Stimulated activated CD8-positive, alpha-beta memory T cell treated with anti-CD3 and anti-CD28 coated beads, Interleukin-7, amount 100 ng/mL, for 4 hours (primary cell): Measurements from ENCODE around the gene TMCC1.
"Not testable (repeated sequence)": the region's sequence is repeated elsewhere in the genome, so short reads cannot be mapped to it uniquely, and the experiment has no call there.

Experiments
- DNase-seq, 2 donors: peaks; one replicate each; pipeline ENCODE4 v3.0.0-alpha.2; 2020; ENCODE audit warnings: low read depth in 2 of 2

TMCC1 gene

DNA sequence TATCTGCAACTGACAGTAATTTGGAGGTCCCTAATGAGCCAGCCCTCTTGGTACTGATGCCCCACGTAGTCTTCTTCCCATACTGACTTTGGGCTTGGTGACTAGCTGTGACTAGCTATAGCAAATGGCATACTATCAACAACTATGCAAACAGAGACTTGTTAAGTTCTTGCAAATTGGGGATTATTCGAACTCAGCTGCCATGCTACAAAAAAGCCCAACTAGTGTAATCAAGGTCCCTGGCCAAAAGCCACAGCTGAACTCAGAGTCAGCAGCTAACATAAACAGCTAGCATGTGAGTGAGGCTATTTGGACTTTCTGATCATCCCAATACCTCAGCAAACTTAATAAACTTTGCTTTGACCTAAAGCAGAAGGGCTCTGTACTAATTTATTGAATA is 165.8 kb downstream of the TMCC1 start:
- DNase-seq: no peak

DNA sequence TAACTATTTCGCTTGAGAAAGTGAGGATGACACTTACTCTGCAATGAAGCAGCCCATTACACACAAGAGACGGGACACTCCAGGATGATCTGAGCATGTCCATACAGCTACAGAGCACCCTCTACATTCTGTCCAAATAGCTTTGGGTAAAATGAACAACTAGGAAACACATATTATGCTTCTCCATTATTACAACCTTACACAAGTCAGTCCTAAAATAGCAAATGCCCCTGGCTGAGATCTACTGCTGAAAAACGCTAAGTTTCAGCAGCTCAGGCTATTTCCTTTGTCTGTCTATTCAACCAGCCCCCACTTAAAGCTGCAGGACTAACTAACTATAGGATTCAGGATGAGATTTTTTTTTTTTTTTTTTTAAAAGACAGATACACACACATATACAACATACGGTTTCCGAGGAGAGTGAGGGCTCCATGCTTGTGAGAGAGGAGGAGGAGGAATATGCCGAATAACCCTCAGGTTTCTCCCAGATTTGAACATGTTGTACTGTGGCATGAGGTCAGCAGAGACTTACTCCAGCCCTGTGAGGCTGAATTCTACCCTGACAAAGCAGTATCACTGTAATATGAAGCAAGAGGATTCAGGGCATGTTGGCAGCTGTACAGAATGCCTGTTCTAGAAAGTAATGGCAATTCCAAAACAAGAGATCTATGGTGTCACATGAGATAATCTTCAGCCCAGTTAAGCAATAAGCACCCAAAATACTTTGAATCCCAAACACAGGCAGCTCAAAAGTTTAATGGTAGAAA is 169.8 kb downstream of the TMCC1 start:
- DNase-seq: no peak

DNA sequence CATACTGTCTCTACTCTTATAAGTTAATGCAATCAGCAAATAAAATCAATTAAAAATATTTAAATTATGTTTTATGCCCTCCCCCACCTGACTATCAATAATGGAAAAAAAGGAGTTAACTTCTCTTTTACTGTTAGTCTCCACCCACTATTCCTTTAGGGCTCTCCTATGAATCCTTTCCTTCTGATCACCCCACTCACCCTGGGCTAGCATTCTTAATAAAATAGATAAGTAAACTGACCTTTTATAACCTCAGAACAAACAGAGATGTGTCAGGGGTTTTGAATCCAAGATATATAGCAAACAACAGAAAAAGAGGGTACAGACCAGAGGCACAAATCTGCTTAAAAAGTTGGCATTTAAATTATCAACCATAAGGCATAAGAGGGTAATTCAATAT is 171.0 kb downstream of the TMCC1 start:
- no peak for DNase-seq

DNA sequence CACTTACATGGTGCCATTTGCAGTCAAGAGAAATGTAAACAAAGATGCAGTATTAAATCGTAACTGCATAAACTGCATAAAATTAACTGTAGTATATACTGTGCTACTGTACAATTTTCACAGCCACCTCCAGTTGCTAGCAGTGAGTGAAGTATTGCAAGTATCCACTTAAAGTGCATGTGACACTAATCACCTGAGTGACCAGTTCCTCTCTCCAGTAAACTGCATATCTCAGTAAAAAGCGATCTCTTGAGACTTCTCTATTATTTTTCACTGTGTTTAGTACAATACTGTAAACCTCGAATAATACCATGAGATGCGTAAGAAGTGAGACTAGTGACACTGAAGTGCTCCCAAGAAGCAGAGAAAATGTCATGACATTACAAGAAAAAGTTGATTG is 175.3 kb downstream of the TMCC1 start:
- DNase-seq: no peak

DNA sequence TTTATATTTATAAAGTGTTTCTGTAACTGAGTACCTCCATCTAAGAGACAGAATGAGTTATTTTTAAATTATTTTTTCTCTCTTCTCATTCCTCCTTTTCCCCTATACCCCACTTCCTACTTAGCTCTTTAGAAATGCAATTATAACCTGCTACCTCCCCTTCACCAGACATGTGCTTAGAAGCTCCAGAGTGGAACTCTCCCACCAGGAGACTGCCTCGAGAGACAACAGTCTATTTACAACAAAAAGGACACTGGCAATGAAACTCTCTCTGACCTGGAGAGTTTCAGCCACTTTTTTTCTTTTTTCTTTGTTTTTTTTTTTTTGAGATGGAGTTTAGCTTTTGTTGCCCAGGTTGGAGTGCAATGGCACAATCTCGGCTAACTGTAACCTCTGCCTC is 177.7 kb downstream of the TMCC1 start:
- no peak for DNase-seq

DNA sequence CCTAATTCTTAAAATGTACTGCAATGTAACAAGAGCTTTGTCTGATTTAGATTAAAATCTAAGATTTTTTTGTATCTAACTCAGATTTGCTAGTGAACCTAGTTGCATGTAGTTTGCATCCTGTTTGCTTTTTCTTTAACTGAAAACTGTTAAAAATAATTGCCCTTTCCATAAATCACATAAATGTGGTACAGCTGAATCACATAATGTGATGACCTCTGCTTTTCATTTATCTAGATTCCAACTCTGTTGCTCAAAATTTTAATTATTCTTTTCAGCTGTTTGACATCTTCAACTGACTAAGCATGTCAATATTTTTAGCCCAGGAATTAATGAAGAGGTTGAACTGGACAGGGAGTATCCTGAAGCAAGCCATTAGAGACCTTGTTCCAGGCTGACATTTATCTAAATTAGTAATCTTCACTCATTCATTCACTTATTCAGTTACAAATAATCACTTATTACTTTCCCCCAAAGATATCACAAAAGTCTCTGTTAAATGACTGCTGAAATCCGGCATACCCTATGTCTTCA is 185.1 kb downstream of the TMCC1 start:
- DNase-seq: no peak

DNA sequence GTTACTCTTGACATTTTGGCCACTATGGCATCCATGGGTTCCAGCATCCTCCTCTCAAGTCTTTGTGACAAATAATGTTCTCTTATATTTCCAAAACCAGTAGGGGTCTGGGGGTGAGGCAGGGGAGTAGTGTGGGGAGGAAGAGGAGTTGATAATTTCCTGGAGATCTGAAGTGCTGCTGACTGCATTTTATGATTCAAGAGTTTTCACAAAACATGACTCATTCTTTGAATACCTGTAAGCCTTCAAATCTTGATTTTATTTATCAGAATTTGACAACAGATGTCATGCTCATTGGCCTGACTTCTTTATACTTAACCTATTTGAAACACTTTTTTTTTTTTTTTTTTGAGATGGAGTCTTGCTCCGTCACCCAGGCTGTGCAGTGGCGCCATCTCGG is 188.2 kb downstream of the TMCC1 start:
- DNase-seq: no peak

DNA sequence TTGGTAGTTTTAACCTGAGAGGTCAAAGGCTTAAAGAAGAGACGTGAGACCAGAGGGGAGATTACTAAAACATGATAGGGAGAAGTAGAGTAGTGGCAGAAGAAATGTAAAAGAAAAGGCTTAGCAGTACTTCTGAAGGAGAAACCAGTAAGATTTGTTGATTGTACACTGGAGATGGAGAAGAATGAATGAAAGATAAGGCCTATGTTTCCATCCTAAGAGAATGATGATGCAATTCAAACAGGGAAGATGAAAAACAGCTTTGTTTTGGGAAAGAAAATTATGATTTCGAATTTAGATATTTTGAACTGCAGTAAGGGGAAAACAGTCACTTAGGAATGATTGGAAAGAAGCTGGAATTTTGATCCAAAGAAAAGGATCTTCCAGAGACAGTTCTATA is 189.6 kb downstream of the TMCC1 start:
- DNase-seq: no peak

DNA sequence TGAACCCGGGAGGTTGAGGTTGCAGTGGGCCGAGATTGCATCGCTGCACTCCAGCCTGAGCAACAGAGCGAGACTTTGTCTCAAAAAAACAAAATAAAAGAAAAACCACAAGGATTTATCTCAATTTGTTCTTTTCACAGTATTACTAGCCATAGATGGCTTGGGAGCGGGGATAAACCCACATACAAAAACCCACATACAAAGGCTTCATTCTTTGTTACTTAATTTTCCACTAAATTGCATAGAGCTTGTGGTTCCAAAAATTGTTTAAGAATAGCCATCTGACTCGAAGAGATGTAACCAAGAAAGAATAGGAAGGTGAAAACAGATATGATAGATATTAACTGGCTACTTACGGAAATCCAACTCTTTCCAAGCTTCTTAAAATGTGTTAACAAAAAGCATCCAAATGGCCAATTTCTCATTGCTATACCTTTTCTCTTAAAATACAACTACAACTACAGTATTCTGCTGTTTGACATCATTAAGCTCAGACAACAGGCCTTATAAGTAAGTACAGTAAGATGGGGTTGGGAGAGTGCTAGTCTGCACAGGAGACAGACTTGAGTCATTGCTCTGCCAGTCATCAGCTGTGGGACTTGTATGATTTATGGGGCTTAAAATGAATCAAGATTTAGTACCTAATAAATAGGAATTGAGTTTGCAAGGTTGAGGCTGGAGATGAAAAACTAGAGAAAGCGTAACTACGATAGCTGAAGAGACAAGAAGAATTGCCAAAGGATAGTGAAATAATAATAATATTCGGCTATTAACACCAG is 190.4 kb downstream of the TMCC1 start:
- no peak for DNase-seq

DNA sequence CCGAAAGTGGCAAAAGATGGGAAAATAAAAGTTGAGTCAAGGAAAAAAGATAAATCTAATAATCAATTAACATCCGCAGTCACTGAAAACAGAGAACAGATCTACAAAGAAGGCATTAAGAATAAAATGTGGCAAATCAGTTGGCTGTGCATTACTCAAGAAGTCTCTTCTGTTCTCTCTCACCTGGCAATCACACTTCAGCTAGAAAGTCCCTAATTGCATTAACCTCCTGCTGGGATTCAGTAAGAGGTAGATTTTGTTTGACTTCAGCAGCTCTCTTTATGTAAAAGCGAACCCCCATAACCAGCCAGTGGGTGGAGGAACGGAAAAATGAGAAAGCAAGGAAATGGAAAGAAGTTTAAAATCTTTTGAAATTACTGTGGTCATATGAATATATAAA is 192.3 kb downstream of the TMCC1 start:
- DNase-seq: no peak

DNA sequence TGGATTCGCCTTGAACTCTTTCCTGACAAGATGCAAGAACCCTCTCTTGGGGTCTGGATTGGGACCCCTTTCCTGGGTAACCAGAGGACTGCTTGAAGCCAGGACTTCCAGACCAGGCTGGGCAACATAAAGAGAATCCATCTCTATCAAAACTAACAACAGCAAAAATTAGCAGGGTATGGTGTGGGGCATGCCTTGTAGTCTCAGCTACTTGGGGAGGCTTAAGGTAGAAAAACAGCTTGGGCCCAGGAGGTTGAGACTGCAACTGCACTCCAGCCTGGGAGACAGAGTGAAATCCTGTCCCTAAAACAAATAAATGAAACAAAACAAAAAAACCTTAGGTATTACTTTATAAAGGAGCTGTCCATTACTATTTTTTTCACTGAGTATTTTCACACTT is 193.9 kb downstream of the TMCC1 start:
- DNase-seq: no peak

DNA sequence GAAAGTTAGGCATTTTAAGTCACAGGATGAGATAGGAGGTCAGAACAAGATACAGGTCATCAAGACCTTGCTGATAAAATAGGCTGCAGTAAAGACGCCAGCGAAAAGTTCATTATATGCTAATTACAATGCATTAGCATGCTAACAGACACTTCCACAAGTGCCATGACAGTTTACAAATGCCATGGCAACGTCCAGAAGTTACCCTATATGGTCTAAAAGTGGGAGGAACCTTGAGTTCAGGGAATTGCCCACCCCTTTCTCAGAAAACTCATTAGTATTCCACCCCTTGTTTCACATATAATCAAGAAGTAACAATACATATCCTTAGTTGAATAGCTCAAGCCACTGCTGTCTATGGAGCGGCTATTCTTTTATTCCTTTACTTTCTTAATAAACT is 194.3 kb downstream of the TMCC1 start:
- DNase-seq: no peak

DNA sequence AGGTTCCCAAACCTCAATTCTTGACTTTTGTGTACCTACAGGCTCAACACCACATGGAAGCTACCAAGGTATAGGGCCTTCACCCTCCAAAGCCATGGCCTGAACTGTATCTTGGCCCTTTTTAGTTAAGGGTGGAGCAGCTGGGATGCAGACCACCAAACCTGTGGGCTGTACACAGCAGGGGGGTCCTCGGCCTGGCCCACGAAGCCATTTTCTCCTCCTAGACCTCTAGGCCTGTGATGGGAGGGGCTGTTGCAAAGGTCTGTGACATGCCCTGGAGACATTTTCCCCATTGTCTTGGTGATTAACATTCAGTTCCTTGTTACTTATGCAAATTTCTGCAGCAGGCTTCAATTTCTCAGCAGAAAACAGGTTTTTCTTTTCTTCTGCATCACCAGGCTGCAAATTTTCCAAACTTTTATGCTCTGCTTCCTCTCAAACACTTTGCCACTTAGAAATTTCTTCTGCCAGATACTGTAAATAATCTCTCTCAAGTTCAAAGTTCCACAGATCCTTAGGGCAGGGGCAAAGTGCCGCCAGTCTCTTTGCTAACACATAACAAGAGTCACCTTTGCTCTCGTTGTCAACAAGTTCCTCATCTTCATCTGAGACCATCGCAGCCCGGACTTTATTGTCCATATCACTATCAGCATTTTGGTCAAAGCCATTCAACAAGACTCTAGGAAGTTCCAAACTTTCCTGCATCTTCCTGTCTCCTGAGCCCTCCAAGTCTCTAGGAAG is 196.1 kb downstream of the TMCC1 start:
- DNase-seq: no peak

DNA sequence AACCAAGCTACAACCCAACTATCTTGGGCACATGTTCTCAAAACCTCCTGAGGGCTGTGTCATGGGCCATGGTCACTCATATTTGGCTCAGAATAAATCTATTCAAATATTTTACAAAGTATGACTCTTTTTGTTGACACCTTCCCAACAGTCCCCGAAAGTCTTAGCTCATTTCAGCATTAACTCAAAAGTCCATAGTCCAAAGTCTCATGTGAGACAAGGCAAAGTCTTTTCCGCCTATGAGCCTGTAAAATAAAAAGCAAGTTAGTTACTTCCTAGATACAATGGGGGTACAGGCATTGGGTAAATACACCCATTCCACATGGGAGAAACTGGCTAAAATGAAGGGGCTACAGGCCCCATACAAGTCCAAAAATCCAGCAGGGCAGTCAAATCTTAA is 197.1 kb downstream of the TMCC1 start:
- not testable (repeated sequence) for DNase-seq

DNA sequence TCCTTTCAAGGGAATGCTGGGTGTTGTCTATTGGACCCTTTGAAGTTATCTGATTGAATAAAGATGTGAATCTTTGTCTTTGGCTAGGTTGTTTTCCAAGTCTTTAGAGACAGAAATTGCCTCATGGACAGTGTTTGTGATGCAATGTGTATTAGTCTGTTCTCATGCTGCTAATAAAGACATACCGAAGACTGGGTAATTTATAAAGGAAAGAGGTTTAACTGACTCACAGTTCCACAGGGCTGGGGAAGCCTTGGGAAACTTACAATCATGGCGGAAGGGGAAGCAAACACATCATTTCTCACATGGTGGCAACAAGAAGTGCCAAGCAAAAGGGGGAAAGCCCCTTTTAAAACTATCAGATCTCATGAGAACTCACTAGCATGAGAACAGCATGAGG is 198.3 kb downstream of the TMCC1 start:
- DNase-seq: no peak

DNA sequence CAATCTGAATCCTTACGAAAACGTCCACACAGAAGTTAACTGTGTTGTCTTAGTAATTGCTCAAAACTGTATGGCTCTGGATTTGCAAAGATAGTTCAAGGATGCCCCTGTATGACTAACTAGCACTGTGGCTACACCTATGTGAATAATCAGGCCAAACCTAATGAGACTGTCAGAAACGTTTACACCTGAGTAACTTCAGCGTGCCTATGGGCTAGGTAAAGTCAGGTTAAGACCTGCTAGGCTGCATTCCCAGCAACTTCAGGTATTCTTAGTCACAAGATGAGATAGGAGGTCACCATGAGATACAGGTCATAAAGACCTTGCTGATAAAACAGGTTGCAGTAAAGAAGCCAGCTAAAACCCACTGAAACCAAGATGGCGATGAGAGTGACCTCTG is 199.3 kb downstream of the TMCC1 start:
- DNase-seq: no peak

DNA sequence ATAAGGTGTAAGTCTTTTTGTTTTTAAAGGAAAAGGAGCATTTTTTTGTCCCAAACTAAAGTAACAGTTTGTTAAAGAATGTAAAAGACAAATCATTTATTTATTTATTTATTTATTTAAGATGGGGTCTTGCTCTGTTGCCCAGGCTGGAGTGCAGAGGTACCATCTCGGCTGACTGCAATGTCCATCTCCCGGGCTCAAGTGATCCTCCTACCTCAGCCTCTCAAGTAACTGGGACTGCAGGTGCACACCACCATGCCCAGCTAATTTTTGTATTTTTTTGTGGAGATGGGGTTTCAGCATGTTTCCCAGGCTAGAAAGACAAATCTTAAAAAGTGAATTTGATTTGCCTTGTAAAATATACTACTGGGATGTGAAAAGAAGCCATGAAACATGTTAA is 200.8 kb downstream of the TMCC1 start:
- DNase-seq: no peak

DNA sequence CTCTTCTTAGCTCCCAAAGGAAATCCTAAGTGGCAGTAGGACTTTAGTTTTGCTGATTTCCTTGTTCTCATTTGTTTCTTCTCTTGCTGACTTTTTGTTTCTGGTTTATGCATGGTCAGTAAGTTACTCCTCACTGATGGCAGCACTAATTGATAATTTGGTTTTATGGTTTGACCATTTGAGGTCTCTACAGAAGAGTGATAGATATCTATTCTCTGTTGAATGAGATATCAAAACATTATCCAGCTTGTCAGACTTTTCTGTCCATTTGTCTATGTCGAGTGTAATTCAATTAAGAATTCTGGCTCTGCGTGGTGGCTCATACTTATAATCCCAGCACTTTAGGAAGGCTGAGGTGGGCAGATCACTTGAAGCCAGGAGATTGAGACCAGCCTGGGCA is 202.5 kb downstream of the TMCC1 start:
- DNase-seq: no peak

DNA sequence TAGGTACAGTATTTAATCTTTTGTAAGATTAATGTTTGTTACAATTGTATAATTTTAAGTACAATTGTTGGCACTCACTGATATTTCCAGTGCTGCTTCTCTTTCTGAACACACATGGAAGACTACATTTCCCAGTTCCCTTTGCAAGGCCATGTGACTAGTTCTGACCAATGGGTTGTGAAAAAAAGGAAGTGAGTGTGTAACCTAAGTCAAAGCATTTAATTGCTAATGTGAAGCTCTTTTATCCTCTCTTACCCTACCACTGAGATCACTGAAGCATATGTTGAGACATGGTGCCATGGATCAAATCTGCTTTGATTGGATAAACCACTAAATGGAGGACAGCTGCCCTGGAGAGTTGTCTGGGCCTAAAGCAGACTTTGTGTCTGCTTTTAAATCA is 203.1 kb downstream of the TMCC1 start:
- no peak for DNase-seq

DNA sequence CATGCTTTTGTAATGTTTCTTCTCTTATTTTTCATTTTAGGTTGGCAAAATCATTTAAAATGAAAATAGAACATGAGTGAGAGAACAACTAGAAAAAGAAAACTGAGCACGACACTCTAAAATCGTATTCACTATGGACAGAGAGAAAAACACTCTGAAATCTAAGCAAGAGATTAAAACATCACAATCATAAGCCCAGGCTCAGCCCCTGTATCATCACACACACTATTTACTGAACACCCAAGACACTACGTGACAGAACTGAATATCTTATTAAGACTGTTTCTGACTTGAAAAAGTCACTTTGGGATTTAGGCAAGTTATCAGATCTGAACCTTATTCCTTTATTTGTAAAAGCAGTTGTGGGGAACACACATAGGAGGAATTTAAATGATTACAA is 204.5 kb downstream of the TMCC1 start:
- DNase-seq: no peak

DNA sequence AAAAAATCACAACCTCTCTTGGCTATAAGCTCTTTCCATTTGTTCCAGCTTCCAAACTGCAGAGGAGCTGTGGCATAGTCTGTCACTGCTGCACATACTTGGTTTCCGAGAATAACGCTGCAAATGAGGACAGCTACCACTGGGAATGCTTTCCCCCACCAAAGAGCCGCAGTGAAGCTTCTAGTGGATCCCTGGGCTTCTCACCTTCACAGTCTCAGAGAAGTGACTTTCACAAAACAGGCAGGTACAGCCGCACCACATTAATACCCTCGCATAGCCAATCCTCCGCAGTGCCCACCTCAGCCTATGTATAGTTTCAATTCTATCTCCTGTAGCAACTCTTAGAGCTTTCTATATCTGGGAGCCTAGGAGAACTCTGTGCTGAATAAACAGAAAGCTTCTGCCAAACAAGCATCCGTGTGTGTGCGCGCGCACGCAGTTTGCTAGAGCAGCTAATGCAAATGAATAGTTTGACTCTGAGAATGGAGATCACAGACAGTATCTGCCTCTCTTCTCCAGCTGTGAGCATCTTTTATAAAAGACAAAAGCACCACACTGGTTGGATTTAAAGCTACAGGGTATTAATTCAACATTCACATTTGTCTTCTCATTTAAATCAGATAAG is 205.1 kb downstream of the TMCC1 start:
- no peak for DNase-seq

DNA sequence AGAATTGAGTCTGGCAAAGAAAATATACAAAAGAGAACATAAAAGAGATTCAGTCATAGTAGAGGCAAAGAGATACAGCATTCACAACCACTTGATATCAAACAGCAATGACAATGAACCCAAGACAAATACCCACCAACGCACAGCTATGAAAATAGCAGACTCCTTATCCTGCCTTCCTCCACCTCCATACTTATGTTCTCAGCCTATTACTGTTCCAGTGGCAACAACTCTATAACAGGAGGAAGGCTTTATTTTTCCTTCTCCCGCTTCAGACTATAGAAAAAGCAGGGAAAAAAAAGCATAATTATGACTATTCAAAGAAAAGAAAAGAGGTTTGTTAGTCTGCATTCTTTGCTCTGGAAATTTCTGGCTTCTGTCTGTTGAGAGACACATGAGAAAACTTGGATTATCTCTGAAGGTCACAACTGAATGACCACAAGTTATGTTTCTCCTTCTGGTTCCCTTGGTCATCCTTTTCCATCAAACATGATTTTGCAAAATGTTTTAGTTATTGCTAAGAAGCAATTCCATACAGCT is 205.9 kb downstream of the TMCC1 start:
- DNase-seq: no peak
